Mesothelial cell of epicardium (in vitro differentiated cells): ENCODE results near the gene DNAI2. TPM values are rescaled to one million over a fixed set of nuclear protein-coding genes. Genes with fewer than 3 reads are reported as not detected.

Source experiments
- DNase-seq, 2 experiments: peaks; one replicate each; pipeline ENCODE4 v3.0.0; 2021; ENCODE audit warnings: low spot score in 2 of 2; ENCODE audit not compliant: unreplicated experiment in 2 of 2
- H3K27ac Mint-ChIP-seq: 2 replicates; pipeline ENCODE4 v1.8.0; 2021; ENCODE audit warnings: mixed read lengths
- H3K27me3 Mint-ChIP-seq: 2 replicates; pipeline ENCODE4 v1.8.0; 2021; ENCODE audit warnings: low read depth, mixed read lengths
- H3K36me3 Mint-ChIP-seq: 2 replicates; pipeline ENCODE4 v1.8.0; 2021; ENCODE audit warnings: mixed read lengths
- H3K4me1 Mint-ChIP-seq: 2 replicates; pipeline ENCODE4 v1.8.0; 2021; ENCODE audit warnings: mixed read lengths
- H3K4me3 Mint-ChIP-seq: 2 replicates; pipeline ENCODE4 v1.8.0; 2021; ENCODE audit warnings: mild to moderate bottlenecking, moderate library complexity, mixed read lengths
- H3K9me3 Mint-ChIP-seq: 2 replicates; pipeline ENCODE4 v1.8.0; 2021; ENCODE audit warnings: mixed read lengths
- total RNA-seq: library from RNA; stranded (reverse); gene quantifications from 3 replicates; pipeline ENCODE4 v1.2.1, GENCODE V29; 2021
- TF ChIP-seq, protein P1 (sequence below): fragments of 200-600 bp; sonication (generic); IDR thresholded peaks from one replicate; pipeline ENCODE4 v1.5.0; 2021; ENCODE audit warnings: antibody characterized with exemption; ENCODE audit not compliant: unreplicated experiment

The DNAI2 gene
- total RNA-seq, 1 donor from 2014 or later, result not detected

DNA sequence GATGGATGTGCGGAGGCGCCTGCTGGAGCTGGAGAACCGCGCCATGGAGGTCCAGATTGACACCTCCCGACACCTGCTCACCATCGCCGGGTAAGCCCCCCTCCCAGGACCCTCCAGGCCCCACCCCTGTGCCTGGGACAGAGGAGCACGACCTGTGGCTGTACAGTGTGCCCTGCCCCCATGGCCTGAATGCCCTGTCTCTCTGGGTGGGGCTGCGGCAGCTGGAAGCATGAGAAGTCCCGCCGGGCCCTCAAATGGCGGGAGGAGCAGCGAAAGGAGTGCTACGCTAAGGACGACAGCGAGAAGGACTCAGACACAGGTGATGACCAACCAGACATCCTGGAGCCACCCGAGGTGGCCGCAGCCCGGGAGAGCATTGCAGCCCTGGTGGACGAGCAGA, 76.5 kb downstream of the DNAI2 start:
- DNase-seq, result no peak
- Mint-ChIP-seq H3K27me3 (peaks cover 96% of the 10 kb centered on the region), H3K9me3 (no peaks in the 10 kb centered on the region), H3K36me3 (no peaks in the 10 kb centered on the region), H3K27ac (no peak overlapping the region), H3K4me1 (no peaks in the 10 kb centered on the region), H3K4me3 (no peak overlapping the region)
- TF ChIP-seq, protein P1, sequence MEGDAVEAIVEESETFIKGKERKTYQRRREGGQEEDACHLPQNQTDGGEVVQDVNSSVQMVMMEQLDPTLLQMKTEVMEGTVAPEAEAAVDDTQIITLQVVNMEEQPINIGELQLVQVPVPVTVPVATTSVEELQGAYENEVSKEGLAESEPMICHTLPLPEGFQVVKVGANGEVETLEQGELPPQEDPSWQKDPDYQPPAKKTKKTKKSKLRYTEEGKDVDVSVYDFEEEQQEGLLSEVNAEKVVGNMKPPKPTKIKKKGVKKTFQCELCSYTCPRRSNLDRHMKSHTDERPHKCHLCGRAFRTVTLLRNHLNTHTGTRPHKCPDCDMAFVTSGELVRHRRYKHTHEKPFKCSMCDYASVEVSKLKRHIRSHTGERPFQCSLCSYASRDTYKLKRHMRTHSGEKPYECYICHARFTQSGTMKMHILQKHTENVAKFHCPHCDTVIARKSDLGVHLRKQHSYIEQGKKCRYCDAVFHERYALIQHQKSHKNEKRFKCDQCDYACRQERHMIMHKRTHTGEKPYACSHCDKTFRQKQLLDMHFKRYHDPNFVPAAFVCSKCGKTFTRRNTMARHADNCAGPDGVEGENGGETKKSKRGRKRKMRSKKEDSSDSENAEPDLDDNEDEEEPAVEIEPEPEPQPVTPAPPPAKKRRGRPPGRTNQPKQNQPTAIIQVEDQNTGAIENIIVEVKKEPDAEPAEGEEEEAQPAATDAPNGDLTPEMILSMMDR, result no peak

DNA sequence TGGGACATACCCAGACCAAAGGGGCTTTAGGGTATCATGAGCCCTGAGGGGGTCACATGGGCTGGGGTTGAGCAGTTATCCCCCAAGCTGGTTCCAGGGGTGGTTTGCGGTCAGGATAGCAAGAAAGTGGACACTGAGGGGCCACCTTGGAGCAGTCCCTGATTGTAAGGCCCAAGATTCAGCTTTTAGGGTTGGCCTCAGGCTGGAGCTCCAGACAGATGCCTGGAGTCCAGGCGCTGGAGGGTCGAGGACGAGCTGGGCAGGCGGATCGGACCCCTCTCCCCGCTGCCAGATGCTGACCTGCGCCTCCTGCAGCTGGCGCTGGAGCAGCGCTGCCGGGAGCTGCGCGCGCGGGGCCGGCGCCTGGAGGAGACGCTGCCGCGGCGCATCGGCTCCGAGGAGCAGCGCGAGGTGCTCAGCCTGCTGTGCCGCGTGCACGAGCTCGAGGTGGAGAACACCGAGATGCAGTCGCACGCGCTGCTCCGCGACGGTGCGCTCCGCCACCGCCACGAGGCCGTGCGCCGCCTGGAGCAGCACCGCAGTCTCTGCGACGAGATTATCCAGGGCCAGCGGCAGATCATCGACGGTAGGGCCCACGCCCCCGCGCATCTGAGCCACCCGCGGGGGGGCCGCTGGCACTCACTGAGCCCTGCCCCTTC, 77.6 kb downstream of the DNAI2 start:
- Mint-ChIP-seq H3K4me3 (no peak overlapping the region), H3K27me3 (peaks cover 99% of the 10 kb centered on the region), H3K36me3 (no peaks in the 10 kb centered on the region), H3K9me3 (no peaks in the 10 kb centered on the region), H3K4me1 (no peaks in the 10 kb centered on the region), H3K27ac (no peak overlapping the region)
- TF ChIP-seq, protein P1, result no peak
- DNase-seq, result no peak

DNA sequence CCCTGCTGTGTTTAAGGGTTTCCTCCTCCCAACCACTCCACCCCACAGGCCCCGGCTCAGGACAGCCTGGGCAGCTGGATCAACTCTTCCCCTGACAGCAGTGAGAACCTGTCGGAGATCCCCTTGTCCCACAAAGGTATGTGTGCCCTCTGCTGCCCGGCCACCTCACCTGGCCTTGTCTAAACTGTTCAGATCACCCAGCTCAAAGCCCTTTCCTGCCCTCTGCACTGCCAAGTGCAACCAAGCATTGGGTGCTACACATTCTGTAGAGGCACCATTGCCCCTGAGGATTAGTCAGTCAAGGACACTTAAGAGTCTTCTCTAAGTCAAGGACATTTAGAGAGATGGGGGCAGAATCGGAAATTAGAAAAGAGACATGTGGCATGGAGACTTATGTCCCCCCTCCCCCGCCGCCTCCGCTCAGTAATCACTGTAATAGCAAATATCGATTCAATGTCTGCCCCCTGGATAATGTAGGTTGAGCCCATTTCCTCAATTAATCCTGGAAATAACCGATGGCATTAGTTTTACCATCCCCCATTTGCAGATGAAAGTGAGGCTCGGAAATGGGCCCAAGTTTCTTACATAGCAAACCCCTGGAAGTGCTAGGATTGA, 79.5 kb downstream of the DNAI2 start:
- Mint-ChIP-seq H3K27ac (no peak overlapping the region), H3K9me3 (no peaks in the 10 kb centered on the region), H3K4me1 (peaks cover 2% of the 10 kb centered on the region), H3K36me3 (no peaks in the 10 kb centered on the region), H3K4me3 (no peak overlapping the region), H3K27me3 (peaks cover 95% of the 10 kb centered on the region)
- TF ChIP-seq, protein P1, result no peak
- no peak for DNase-seq

DNA sequence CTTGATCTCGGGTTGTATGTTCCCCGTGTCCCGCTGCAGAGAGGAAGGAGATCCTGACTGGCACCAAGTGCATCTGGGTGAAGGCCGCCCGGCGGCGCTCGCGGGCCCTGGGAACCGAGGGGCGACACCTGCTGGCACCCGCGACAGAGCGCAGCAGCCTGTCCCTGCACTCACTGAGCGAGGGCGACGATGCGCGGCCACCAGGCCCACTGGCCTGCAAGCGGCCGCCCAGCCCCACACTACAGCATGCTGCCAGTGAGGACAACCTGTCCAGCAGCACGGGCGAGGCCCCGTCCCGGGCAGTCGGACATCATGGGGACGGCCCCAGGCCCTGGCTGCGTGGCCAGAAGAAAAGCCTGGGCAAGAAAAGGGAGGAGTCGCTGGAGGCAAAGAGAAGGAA, 80.1 kb downstream of the DNAI2 start:
- Mint-ChIP-seq H3K27ac (no peak overlapping the region), H3K27me3 (peaks cover 94% of the 10 kb centered on the region), H3K4me1 (peaks cover 2% of the 10 kb centered on the region), H3K4me3 (no peak overlapping the region), H3K36me3 (no peaks in the 10 kb centered on the region), H3K9me3 (no peaks in the 10 kb centered on the region)
- TF ChIP-seq, protein P1, result no peak
- peak in 1 of 2 experiments; percentile 55 for DNase-seq

DNA sequence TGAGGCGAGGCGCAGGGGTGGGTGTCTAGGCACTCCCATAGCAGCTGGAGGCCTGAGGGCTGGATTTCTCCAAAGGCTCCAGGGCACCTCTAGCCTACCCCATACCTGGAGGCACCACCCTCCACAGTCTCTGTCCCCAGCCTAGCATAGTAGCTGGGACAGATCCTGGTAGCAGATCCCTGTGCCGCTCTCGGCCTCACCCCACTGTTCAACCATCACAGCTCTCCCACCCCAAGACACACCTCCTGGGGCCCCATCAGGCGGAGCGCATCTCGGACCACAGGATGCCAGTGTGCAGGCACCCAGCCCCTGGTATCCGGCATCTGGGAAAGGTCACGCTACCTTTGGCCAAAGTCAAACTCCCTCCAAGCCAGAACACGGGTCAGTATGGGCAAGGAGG, 80.5 kb downstream of the DNAI2 start:
- H3K4me1 Mint-ChIP-seq, result peaks cover 2% of the 10 kb centered on the region

More for the DNA sequence above, 80.5 kb downstream of the DNAI2 start:
- H3K4me3 Mint-ChIP-seq, result no peak overlapping the region
- no peak overlapping the region for H3K27ac Mint-ChIP-seq
- no peaks in the 10 kb centered on the region for H3K9me3 Mint-ChIP-seq
- no peaks in the 10 kb centered on the region for H3K36me3 Mint-ChIP-seq
- no peak for DNase-seq
- TF ChIP-seq, protein P1, result no peak
- H3K27me3 Mint-ChIP-seq, result peaks cover 92% of the 10 kb centered on the region
